Neutrophil (primary cell): ENCODE data around the gene EPHA8.

Experiments used
- H3K27ac ChIP-seq: fragments of 200-600 bp; sonication (generic); 2 replicates; pipeline ENCODE4 v1.5.1; 2016; ENCODE audit warnings: mild to moderate bottlenecking, moderate library complexity
- H3K27me3 ChIP-seq: fragments of 200-600 bp; sonication (generic); 2 replicates; pipeline ENCODE4 v1.6.0; 2016; ENCODE audit warnings: mild to moderate bottlenecking
- H3K36me3 ChIP-seq: fragments of 200-600 bp; sonication (generic); 2 replicates; pipeline ENCODE4 v1.5.1; 2017
- H3K4me1 ChIP-seq, 2 experiments: fragments of 200-600 bp in 1 of 2; sonication (generic) in 1 of 2; 1 replicate in 1 of 2; 2 replicates in 1 of 2; pipeline versions ENCODE4 v1.5.1 to v1.6.1; 2013 to 2016; ENCODE audit warnings: low read depth in 1 of 2, low read length in 1 of 2, mild to moderate bottlenecking in 1 of 2, moderate library complexity in 1 of 2; ENCODE audit not compliant: control insufficient read depth in 1 of 2, insufficient read depth in 1 of 2
- H3K4me3 ChIP-seq, 2 experiments: fragments of 200-600 bp in 1 of 2; sonication (generic) in 1 of 2; 1 replicate in 1 of 2; 2 replicates in 1 of 2; pipeline ENCODE4 v1.5.1; 2013 to 2016; ENCODE audit warnings: low read depth in 1 of 2, low read length in 1 of 2, mild to moderate bottlenecking in 1 of 2, moderate library complexity in 1 of 2
- H3K9me3 ChIP-seq: fragments of 200-600 bp; sonication (generic); 2 replicates; pipeline ENCODE4 v1.5.1; 2016
- TF ChIP-seq, protein P1 (sequence below): fragments of 200-600 bp; sonication (generic); IDR thresholded peaks from 2 replicates; pipeline ENCODE4 v1.5.1; 2016; ENCODE audit warnings: antibody characterized with exemption

Gene EPHA8

DNA sequence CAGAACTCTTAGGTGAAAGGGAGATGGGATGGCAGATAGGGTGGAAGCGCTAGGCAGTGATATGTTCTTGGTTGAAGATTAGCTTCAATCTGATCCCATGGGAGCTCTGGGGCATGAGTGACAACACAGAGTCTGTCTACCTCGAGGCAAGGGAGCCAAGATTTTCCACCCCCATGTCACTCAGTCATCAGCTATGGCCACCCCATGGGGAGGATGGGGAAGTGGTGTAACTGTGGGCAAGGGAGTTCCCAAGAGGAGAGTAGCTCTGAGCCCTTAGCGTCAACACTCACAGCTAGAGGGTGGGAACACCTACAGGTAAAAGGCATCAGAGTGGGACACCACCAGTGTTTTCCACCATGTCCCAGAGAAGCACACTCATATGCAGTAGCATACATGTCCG lies 42.9 kb downstream of the EPHA8 start:
- Histone ChIP-seq H3K4me1 (no peaks in the 10 kb centered on the region), H3K36me3 (no peaks in the 10 kb centered on the region), H3K27ac (no peak overlapping the region), H3K27me3 (peaks cover 67% of the 10 kb centered on the region), H3K4me3 (no peak overlapping the region), H3K9me3 (no peaks in the 10 kb centered on the region)
- TF ChIP-seq, protein P1, sequence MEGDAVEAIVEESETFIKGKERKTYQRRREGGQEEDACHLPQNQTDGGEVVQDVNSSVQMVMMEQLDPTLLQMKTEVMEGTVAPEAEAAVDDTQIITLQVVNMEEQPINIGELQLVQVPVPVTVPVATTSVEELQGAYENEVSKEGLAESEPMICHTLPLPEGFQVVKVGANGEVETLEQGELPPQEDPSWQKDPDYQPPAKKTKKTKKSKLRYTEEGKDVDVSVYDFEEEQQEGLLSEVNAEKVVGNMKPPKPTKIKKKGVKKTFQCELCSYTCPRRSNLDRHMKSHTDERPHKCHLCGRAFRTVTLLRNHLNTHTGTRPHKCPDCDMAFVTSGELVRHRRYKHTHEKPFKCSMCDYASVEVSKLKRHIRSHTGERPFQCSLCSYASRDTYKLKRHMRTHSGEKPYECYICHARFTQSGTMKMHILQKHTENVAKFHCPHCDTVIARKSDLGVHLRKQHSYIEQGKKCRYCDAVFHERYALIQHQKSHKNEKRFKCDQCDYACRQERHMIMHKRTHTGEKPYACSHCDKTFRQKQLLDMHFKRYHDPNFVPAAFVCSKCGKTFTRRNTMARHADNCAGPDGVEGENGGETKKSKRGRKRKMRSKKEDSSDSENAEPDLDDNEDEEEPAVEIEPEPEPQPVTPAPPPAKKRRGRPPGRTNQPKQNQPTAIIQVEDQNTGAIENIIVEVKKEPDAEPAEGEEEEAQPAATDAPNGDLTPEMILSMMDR, result no peak

DNA sequence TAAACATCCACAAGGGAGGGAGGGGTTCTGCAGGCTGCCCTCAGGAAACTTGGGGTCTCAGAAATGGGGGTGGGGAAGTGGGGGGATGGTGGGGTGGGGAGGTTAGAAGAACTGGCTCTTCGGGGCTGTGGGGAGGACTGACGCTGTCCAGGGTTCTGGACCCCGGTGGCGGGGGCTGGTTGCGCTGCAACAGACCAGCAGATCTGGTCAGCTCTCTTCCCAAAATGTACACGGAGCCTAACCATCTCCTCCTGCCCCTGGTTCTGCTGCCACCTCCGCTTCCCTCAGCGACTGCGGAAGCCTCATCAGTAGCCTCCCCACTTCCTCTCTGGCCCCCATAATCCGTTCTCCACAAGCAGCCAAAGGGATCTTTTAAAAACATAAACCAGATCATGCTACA lies 43.9 kb downstream of the EPHA8 start:
- TF ChIP-seq, protein P1, result no peak
- H3K4me3 ChIP-seq, result no peak overlapping the region
- no peak overlapping the region for H3K27ac ChIP-seq
- no peaks in the 10 kb centered on the region for H3K36me3 ChIP-seq
- peaks cover 67% of the 10 kb centered on the region for H3K27me3 ChIP-seq
- H3K4me1 ChIP-seq, result no peaks in the 10 kb centered on the region
- H3K9me3 ChIP-seq, result no peaks in the 10 kb centered on the region

DNA sequence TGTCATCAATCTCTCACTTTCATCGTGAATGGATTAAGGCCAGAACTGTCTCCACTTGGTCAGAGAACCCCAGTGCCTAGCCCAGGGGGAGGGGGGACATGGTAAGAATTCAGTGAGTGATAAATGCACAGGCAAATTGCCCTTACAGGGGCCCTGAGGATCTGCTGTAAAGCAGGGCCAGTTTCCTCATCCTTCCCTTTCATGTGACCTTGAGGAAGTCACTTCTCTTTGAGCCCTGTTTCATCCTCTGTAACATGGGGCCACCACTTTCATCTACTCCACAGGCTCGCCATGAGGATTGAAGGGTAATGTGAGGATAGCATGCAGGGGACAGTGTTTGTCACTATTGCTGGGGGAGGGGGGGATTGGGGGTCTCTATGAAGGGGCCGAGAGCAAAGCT lies 45.1 kb downstream of the EPHA8 start:
- no peaks in the 10 kb centered on the region for H3K9me3 ChIP-seq
- peaks cover 59% of the 10 kb centered on the region for H3K27me3 ChIP-seq
- TF ChIP-seq, protein P1, result no peak
- no peaks in the 10 kb centered on the region for H3K4me1 ChIP-seq
- no peaks in the 10 kb centered on the region for H3K36me3 ChIP-seq
- H3K27ac ChIP-seq, result no peak overlapping the region
- H3K4me3 ChIP-seq, result no peak overlapping the region

DNA sequence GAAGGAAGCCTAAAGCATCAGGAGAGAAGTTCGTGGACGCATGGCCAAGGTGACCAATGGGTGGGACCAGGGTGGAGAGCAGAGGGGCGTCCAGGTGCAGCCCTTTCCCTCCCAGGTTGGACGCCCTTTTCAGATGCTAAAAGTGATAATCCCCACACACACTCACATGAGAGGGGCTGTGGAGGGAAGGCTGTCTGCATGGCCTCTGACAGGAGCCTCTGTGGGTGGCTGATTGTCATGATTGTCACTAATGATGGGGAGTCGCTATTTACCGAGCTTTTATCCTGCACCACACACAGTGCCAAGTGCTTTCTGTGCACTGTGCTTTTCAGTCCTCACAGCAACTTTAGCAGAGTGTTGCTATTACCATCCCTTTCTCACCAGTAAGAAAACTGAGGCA lies 46.0 kb downstream of the EPHA8 start:
- H3K36me3 ChIP-seq, result no peaks in the 10 kb centered on the region
- TF ChIP-seq, protein P1, result no peak
- peaks cover 52% of the 10 kb centered on the region for H3K27me3 ChIP-seq
- no peaks in the 10 kb centered on the region for H3K4me1 ChIP-seq
- H3K27ac ChIP-seq, result no peak overlapping the region
- no peaks in the 10 kb centered on the region for H3K9me3 ChIP-seq
- no peak overlapping the region for H3K4me3 ChIP-seq

DNA sequence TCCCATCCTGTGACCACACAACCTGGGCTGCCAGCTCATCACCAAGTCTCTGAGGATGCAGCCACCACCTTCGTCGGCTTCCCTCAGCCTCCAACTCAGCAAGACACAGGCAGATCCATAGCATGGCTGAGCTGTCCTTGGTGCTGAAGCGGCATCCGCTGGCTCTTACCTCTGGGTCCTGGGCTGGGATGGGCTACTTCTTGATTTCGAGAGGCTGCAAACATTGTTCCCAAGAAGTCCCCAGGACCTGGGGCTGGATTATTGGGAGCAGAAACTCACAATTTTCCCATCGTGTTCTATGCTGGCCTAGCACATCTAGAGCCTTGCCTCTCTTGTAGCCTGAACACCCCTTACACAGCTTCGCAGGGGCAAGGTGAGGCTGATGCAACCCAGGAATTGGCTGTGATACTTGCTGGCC lies 48.2 kb downstream of the EPHA8 start:
- Histone ChIP-seq H3K4me1 (no peaks in the 10 kb centered on the region), H3K4me3 (no peak overlapping the region), H3K27ac (no peak overlapping the region), H3K27me3 (peaks cover 47% of the 10 kb centered on the region), H3K36me3 (no peaks in the 10 kb centered on the region), H3K9me3 (no peaks in the 10 kb centered on the region)
- TF ChIP-seq, protein P1, result no peak
